T-cell (primary cell): ENCODE results near the gene NCR3LG1. TPM values are rescaled to one million over a fixed set of nuclear protein-coding genes. Genes with fewer than 3 reads are reported as not detected.

Source experiments
- ATAC-seq, 4 experiments: fragments of 200-7000 bp in 3 of 4; fragments of 150-1000 bp in 1 of 4; cut with Tn5 transposase; replicated peaks in 1 of 4; 1 replicate in 3 of 4; 2 replicates in 1 of 4; pipeline ENCODE4 v1.10.0; 2021; ENCODE audit warnings: moderate library complexity in 3 of 4, mild to moderate bottlenecking in 2 of 4, moderate number of reproducible peaks in 1 of 4
- CTCF ChIA-PET, 2 donors: fragments of 300-600 bp; sonication (Branson Sonifier 250); formaldehyde crosslinking; loops; one replicate each; lab custom pipeline; 2022; ENCODE audit warnings: antibody characterized with exemption in 2 of 2; lab: Charles Lee
- POLR2A ChIA-PET, 2 donors: fragments of 300-600 bp; sonication (Branson Sonifier 250); formaldehyde crosslinking; loops; one replicate each; lab custom pipeline; 2022; ENCODE audit warnings: antibody characterized with exemption in 2 of 2; lab: Charles Lee
- DNase-seq, 35 experiments: peaks; one replicate each; pipeline versions ENCODE4 v3.0.0 to v3.0.0-alpha.2; 2013 to 2023
- H3K27ac ChIP-seq: one replicate; pipeline ENCODE4 v1.5.1; 2013; ENCODE audit warnings: low read length
- H3K27me3 ChIP-seq, 2 experiments: replicated peaks in 1 of 2; 1 replicate in 1 of 2; 2 replicates in 1 of 2; pipeline versions ENCODE4 v1.6.1 to v1.7.0; 2013; ENCODE audit warnings: low read length in 1 of 2, mixed read lengths in 1 of 2; ENCODE audit not compliant: control insufficient read depth in 2 of 2, insufficient read depth in 2 of 2; ENCODE audit errors: extremely low read depth in 1 of 2
- H3K36me3 ChIP-seq, 2 donors: 1 replicate in 1 of 2; 2 replicates in 1 of 2; pipeline versions ENCODE4 v1.6.1 to v1.7.0; 2013; ENCODE audit warnings: low read length in 1 of 2; ENCODE audit not compliant: control insufficient read depth in 2 of 2, insufficient read depth in 1 of 2; ENCODE audit errors: extremely low read depth in 1 of 2
- H3K4me1 ChIP-seq, 2 experiments: 1 replicate in 1 of 2; 2 replicates in 1 of 2; pipeline versions ENCODE4 v1.6.1 to v1.7.0; 2013; ENCODE audit warnings: low read length in 2 of 2, mixed read lengths in 1 of 2; ENCODE audit not compliant: insufficient read depth in 2 of 2, control insufficient read depth in 1 of 2; ENCODE audit errors: extremely low read depth in 1 of 2
- H3K4me3 ChIP-seq, 2 donors: 1 replicate in 1 of 2; 2 replicates in 1 of 2; pipeline versions ENCODE4 v1.5.1 to v1.7.0; 2013; ENCODE audit warnings: mild to moderate bottlenecking in 2 of 2, low read length in 1 of 2, moderate library complexity in 1 of 2; ENCODE audit not compliant: control insufficient read depth in 1 of 2; ENCODE audit errors: extremely low read depth in 1 of 2
- H3K9me3 ChIP-seq: 2 replicates; pipeline ENCODE4 v1.7.0; 2013
- H3K27ac Mint-ChIP-seq, 2 donors: one replicate each; pipeline ENCODE4 v1.8.0; 2020 to 2021; ENCODE audit warnings: mild to moderate bottlenecking in 2 of 2, mixed read lengths in 2 of 2
- H3K27me3 Mint-ChIP-seq, 2 donors: one replicate each; pipeline ENCODE4 v1.8.0; 2021 to 2022; ENCODE audit warnings: mixed read lengths in 2 of 2
- H3K36me3 Mint-ChIP-seq: one replicate; pipeline ENCODE4 v1.8.0; 2021; ENCODE audit warnings: mixed read lengths
- H3K4me1 Mint-ChIP-seq, 3 donors: one replicate each; pipeline ENCODE4 v1.8.0; 2020 to 2022; ENCODE audit warnings: mixed read lengths in 3 of 3, mild to moderate bottlenecking in 1 of 3
- H3K4me3 Mint-ChIP-seq, 3 donors: one replicate each; pipeline ENCODE4 v1.8.0; 2020 to 2022; ENCODE audit warnings: mild to moderate bottlenecking in 3 of 3, mixed read lengths in 3 of 3, moderate library complexity in 3 of 3
- H3K9me3 Mint-ChIP-seq, 3 donors: one replicate each; pipeline ENCODE4 v1.8.0; 2020 to 2022; ENCODE audit warnings: mixed read lengths in 3 of 3
- WGBS: methylation state at CpG from one replicate; pipeline ENCODE4 v1.1.5; 2013; ENCODE audit warnings: missing lambda C conversion rate; ENCODE audit not compliant: insufficient coverage; 5-methylcytosine and 5-hydroxymethylcytosine counted together
- total RNA-seq, 35 experiments: library from RNA in 6 of 35; stranded (reverse) in 6 of 35; fragments of 120-200 nt in 1 of 35; gene quantifications; one replicate each; pipeline versions ENCODE4 v1.2.1 to v1.2.4 and lab custom pipeline; 2013 to 2026

Gene NCR3LG1
- total RNA-seq, 5 donors from 2014 or later (not counting 1 experiment from before 2014, with no cell fraction given) = 1.8 to 3.6 (median 2.6) TPM

GRCh38 chr11:17351172-17351509 lies 459 bp upstream of the NCR3LG1 start:
- H3K4me1 ChIP-seq = peaks cover 17 to 22% of the 10 kb centered on the region in 2 experiments
- H3K27me3 Mint-ChIP-seq = peaks cover 0 to 1% of the 10 kb centered on the region in 2 donors
- H3K27ac Mint-ChIP-seq = peak overlapping the region; percentile 31 to 68
- ChIA-PET CTCF (no interaction called here), POLR2A (no interaction called here)
- WGBS = 24% methylated on average over 12 of the region's 12 CpGs
- H3K36me3 ChIP-seq = no peaks in the 10 kb centered on the region
- no peaks in the 10 kb centered on the region for H3K9me3 ChIP-seq
- H3K4me3 ChIP-seq = peak overlapping the region; percentile 63 to 89
- ATAC-seq (no peak), DNase-seq (no peak)
- no peaks in the 10 kb centered on the region for H3K9me3 Mint-ChIP-seq
- H3K4me1 Mint-ChIP-seq = peaks cover 25 to 37% (median 30%) of the 10 kb centered on the region in 3 donors
- peak overlapping the region; percentile 8 for H3K27ac ChIP-seq
- peak overlapping the region; percentile 86 to 94 (median 87) for H3K4me3 Mint-ChIP-seq
- no peaks in the 10 kb centered on the region for H3K36me3 Mint-ChIP-seq
- peaks cover 0 to 4% of the 10 kb centered on the region in 2 experiments for H3K27me3 ChIP-seq

GRCh38 chr11:17352950-17353820 lies 1.6 kb downstream of the NCR3LG1 start:
- Histone ChIP-seq H3K4me1 (peaks cover 17 to 22% of the 10 kb centered on the region in 2 experiments), H3K9me3 (no peaks in the 10 kb centered on the region), H3K27ac (no peak overlapping the region), H3K4me3 (peak overlapping the region; percentile 63 to 89), H3K36me3 (no peaks in the 10 kb centered on the region), H3K27me3 (peaks cover 0 to 4% of the 10 kb centered on the region in 2 experiments)
- peak overlapping the region; percentile 86 to 94 (median 87) for H3K4me3 Mint-ChIP-seq
- no peaks in the 10 kb centered on the region for H3K9me3 Mint-ChIP-seq
- peaks cover 0 to 1% of the 10 kb centered on the region in 2 donors for H3K27me3 Mint-ChIP-seq
- CTCF ChIA-PET = interaction anchor here (0.6 to 1.8 kb wide), 6 partner anchors 11 to 109 kb away, joined by 3 to 8 read pairs (median 4); partner anchors contain the start of gene KCNJ11 (in 1 of the 2)
- POLR2A ChIA-PET = interaction anchor here (0.5 to 0.7 kb wide), 2 partner anchors 80 to 144 kb away, joined by 3 read pairs; no protein-coding TSS in a partner anchor
- WGBS = under 1% methylated on average over 45 of the region's 69 CpGs
- H3K36me3 Mint-ChIP-seq = no peaks in the 10 kb centered on the region
- H3K27ac Mint-ChIP-seq = peak overlapping the region; percentile 53 to 55
- ATAC-seq (peak; percentile 33 to 65 (median 52)), DNase-seq (peak in 27 of 35 experiments; percentile 6 to 64 (median 21))
- peaks cover 25 to 37% (median 30%) of the 10 kb centered on the region in 3 donors for H3K4me1 Mint-ChIP-seq

GRCh38 chr11:17353821-17354600 lies 2.4 kb downstream of the NCR3LG1 start:
- CTCF ChIA-PET = interaction anchor here (0.6 to 1.8 kb wide), 11 partner anchors 10 to 178 kb away, joined by 3 to 8 read pairs (median 4); partner anchors contain the start of gene KCNJ11 (in 1 of the 2)
- POLR2A ChIA-PET = interaction anchor here (0.5 to 0.7 kb wide), 3 partner anchors 36 to 144 kb away, joined by 3 read pairs; no protein-coding TSS in a partner anchor
- Mint-ChIP-seq H3K4me1 (peaks cover 25 to 37% (median 30%) of the 10 kb centered on the region in 3 donors), H3K4me3 (peak overlapping the region; percentile 86 to 94 (median 87)), H3K27ac (peak overlapping the region; percentile 13 to 59), H3K27me3 (peaks cover 0 to 1% of the 10 kb centered on the region in 2 donors), H3K36me3 (peaks cover 2% of the 10 kb centered on the region), H3K9me3 (no peaks in the 10 kb centered on the region)
- peaks cover 17 to 22% of the 10 kb centered on the region in 2 experiments for H3K4me1 ChIP-seq
- no peak overlapping the region for H3K27ac ChIP-seq
- 0% methylated on average over 1 of the region's 15 CpGs for WGBS
- H3K9me3 ChIP-seq = no peaks in the 10 kb centered on the region
- DNase-seq (no peak), ATAC-seq (no peak)
- H3K36me3 ChIP-seq = no peaks in the 10 kb centered on the region
- H3K4me3 ChIP-seq = peak overlapping the region; percentile 63 to 89
- peaks cover 0 to 4% of the 10 kb centered on the region in 2 experiments for H3K27me3 ChIP-seq

GRCh38 chr11:17354601-17354991 lies 3.0 kb downstream of the NCR3LG1 start:
- H3K4me3 Mint-ChIP-seq = peak overlapping the region; percentile 86 to 94 (median 87)
- 83% methylated on average over 1 of the region's 3 CpGs for whole genome bisulfite sequencing
- peaks cover 17 to 22% of the 10 kb centered on the region in 2 experiments for H3K4me1 ChIP-seq
- ChIA-PET CTCF (interaction anchor here (0.6 to 1.8 kb wide), 10 partner anchors 9 to 178 kb away, joined by 3 to 13 read pairs (median 4); partner anchors contain the start of gene KCNJ11 (in 1 of the 2)), POLR2A (interaction anchor here in 1 of 2 donors (0.6 kb wide), 1 partner anchor 35 kb away, joined by 3 read pairs; no protein-coding TSS in a partner anchor)
- no peak overlapping the region for H3K4me3 ChIP-seq
- H3K27ac Mint-ChIP-seq = peak overlapping the region in 1 of 2 donors; percentile 59
- H3K4me1 Mint-ChIP-seq = peaks cover 25 to 37% (median 30%) of the 10 kb centered on the region in 3 donors
- H3K9me3 ChIP-seq = no peaks in the 10 kb centered on the region
- peaks cover 0 to 4% of the 10 kb centered on the region in 2 experiments for H3K27me3 ChIP-seq
- H3K9me3 Mint-ChIP-seq = peaks cover 0 to 2% (median 0%) of the 10 kb centered on the region in 3 donors
- peaks cover 0 to 3% of the 10 kb centered on the region in 2 donors for H3K36me3 ChIP-seq
- H3K27me3 Mint-ChIP-seq = peaks cover 0 to 1% of the 10 kb centered on the region in 2 donors
- no peak overlapping the region for H3K27ac ChIP-seq
- H3K36me3 Mint-ChIP-seq = peaks cover 3% of the 10 kb centered on the region
- DNase-seq = peak in 30 of 35 experiments; percentile 13 to 79 (median 40)
- ATAC-seq = peak in 1 of 4 experiments; percentile 23

GRCh38 chr11:17366495-17366894 lies 14.9 kb downstream of the NCR3LG1 start:
- H3K27me3 Mint-ChIP-seq = no peaks in the 10 kb centered on the region
- H3K4me3 Mint-ChIP-seq = no peak overlapping the region
- Histone ChIP-seq H3K4me1 (no peaks in the 10 kb centered on the region), H3K36me3 (peaks cover 0 to 9% of the 10 kb centered on the region in 2 donors), H3K27me3 (no peaks in the 10 kb centered on the region), H3K4me3 (no peak overlapping the region), H3K27ac (no peak overlapping the region), H3K9me3 (no peaks in the 10 kb centered on the region)
- no peak for DNase-seq
- CTCF ChIA-PET = interaction anchor here (0.5 to 1.4 kb wide), 4 partner anchors 10 to 77 kb away, joined by 3 to 4 read pairs (median 4); no protein-coding TSS in a partner anchor
- no CpG with 5 or more reads among the region's 1 CpG for WGBS
- peaks cover 14 to 25% (median 22%) of the 10 kb centered on the region in 3 donors for H3K9me3 Mint-ChIP-seq
- peaks cover 46% of the 10 kb centered on the region for H3K36me3 Mint-ChIP-seq
- no peak overlapping the region for H3K27ac Mint-ChIP-seq
- no peaks in the 10 kb centered on the region for H3K4me1 Mint-ChIP-seq
- POLR2A ChIA-PET = no interaction called here
- no peak for ATAC-seq
